H1 (cell line): Measurements from ENCODE around the gene FZD4. TPM values are rescaled to one million over a fixed set of nuclear protein-coding genes. Genes with fewer than 3 reads are reported as not detected.

Source experiments
- CTCF ChIA-PET: fragments of 300-600 bp; sonication (Branson Sonifier 250); formaldehyde crosslinking; loops from one replicate; lab custom pipeline; 2021; ENCODE audit not compliant: partially characterized antibody; lab: Charles Lee
- POLR2A ChIA-PET: fragments of 300-600 bp; sonication (Branson Sonifier 250); formaldehyde crosslinking; loops from one replicate; lab custom pipeline; 2021; ENCODE audit warnings: inconsistent platforms; ENCODE audit not compliant: partially characterized antibody; lab: Charles Lee
- DNase-seq, 2 experiments: peaks; one replicate each; pipeline versions ENCODE4 v3.0.0 to v3.0.0-alpha.2; 2010 to 2022; ENCODE audit warnings: low spot score in 2 of 2, low read depth in 1 of 2, mixed read lengths in 1 of 2
- FAIRE-seq: peaks from 2 replicates; lab custom pipeline; 2011; peaks lifted over from hg19 to GRCh38; lab: Jason Lieb, UNC
- H2AFZ ChIP-seq: 2 replicates; pipeline ENCODE4 v1.8.1; 2012; ENCODE audit warnings: low read length, inconsistent platforms
- H2AK5ac ChIP-seq: 2 replicates; pipeline ENCODE4 v1.6.1; 2013; ENCODE audit warnings: low read depth, low read length
- H2BK120ac ChIP-seq: replicated peaks from 2 replicates; pipeline ENCODE3; 2013; ENCODE audit warnings: low read depth, low read length, inconsistent platforms
- H2BK12ac ChIP-seq: 2 replicates; pipeline ENCODE4 v1.6.1; 2013; ENCODE audit warnings: low read depth, low read length
- H2BK15ac ChIP-seq: 2 replicates; pipeline ENCODE4 v1.6.1; 2013; ENCODE audit warnings: low read length
- H2BK20ac ChIP-seq: 2 replicates; pipeline ENCODE4 v1.6.1; 2013; ENCODE audit warnings: low read length
- H2BK5ac ChIP-seq: 2 replicates; pipeline ENCODE4 v1.6.1; 2013; ENCODE audit warnings: low read depth, low read length
- H3K14ac ChIP-seq: 2 replicates; pipeline ENCODE4 v1.6.1; 2013; ENCODE audit warnings: inconsistent platforms; ENCODE audit not compliant: insufficient read length
- H3K18ac ChIP-seq: 2 replicates; pipeline ENCODE4 v1.6.1; 2013; ENCODE audit warnings: low read length; ENCODE audit errors: extremely low read depth
- H3K23ac ChIP-seq: 2 replicates; pipeline ENCODE4 v1.6.1; 2013; ENCODE audit warnings: inconsistent platforms; ENCODE audit not compliant: insufficient read length
- H3K23me2 ChIP-seq: 2 replicates; pipeline ENCODE4 v1.6.1; 2013; ENCODE audit warnings: low read depth, low read length
- H3K27ac ChIP-seq: 2 replicates; pipeline ENCODE4 v1.6.1; 2011; ENCODE audit warnings: low read depth, low read length, inconsistent platforms
- H3K27me3 ChIP-seq, 4 experiments: replicated peaks in 1 of 4; 1 replicate in 1 of 4; 2 replicates in 3 of 4; pipeline versions ENCODE4 v1.6.1 to v1.8.1; 2011 to 2013; ENCODE audit warnings: low read length in 3 of 4, mild to moderate bottlenecking in 3 of 4, inconsistent platforms in 2 of 4, mixed read lengths in 2 of 4, moderate library complexity in 1 of 4; ENCODE audit not compliant: control insufficient read depth in 3 of 4, insufficient read depth in 3 of 4; ENCODE audit errors: extremely low read depth in 1 of 4
- H3K36me3 ChIP-seq, 4 experiments: 2 replicates each; pipeline versions ENCODE4 v1.6.1 to v1.8.1; 2011 to 2013; ENCODE audit warnings: mild to moderate bottlenecking in 4 of 4, low read length in 3 of 4, moderate library complexity in 2 of 4, control low read depth in 1 of 4, inconsistent platforms in 1 of 4; ENCODE audit not compliant: insufficient read depth in 4 of 4, control insufficient read depth in 2 of 4
- H3K4ac ChIP-seq: replicated peaks from 2 replicates; pipeline ENCODE3; 2013; ENCODE audit warnings: low read length, low read depth, mixed read lengths, inconsistent platforms; ENCODE audit not compliant: insufficient read length
- H3K4me1 ChIP-seq, 4 experiments: replicated peaks in 1 of 4; 1 replicate in 1 of 4; 2 replicates in 3 of 4; pipeline versions ENCODE4 v1.6.1 to v1.8.1; 2011 to 2013; ENCODE audit warnings: low read length in 3 of 4, inconsistent platforms in 2 of 4, mixed read lengths in 1 of 4; ENCODE audit not compliant: insufficient read depth in 4 of 4, control insufficient read depth in 3 of 4
- H3K4me2 ChIP-seq, 2 experiments: 2 replicates each; pipeline versions ENCODE4 v1.6.1 to v1.8.1; 2011 to 2013; ENCODE audit warnings: low read depth in 2 of 2, low read length in 2 of 2, control low read depth in 1 of 2, inconsistent platforms in 1 of 2, mild to moderate bottlenecking in 1 of 2; ENCODE audit not compliant: insufficient read depth in 1 of 2
- H3K4me3 ChIP-seq, 4 experiments: fragments of 200-600, 300-600 bp in 1 of 4; sonication (generic), shearing (Covaris generic), sonication (Bioruptor Twin) in 1 of 4; 2 replicates each; pipeline versions ENCODE4 v1.5.1 to v1.8.1; 2011 to 2016; ENCODE audit warnings: low read length in 4 of 4, low read depth in 3 of 4, control low read depth in 2 of 4, inconsistent platforms in 2 of 4, mild to moderate bottlenecking in 2 of 4, mixed read lengths in 1 of 4, moderate library complexity in 1 of 4; ENCODE audit not compliant: insufficient read depth in 2 of 4; ENCODE audit errors: extremely low read depth in 1 of 4
- H3K56ac ChIP-seq: replicated peaks from 2 replicates; pipeline ENCODE3; 2013; ENCODE audit warnings: low read depth, mild to moderate bottlenecking, mixed read lengths, low read length, inconsistent platforms; ENCODE audit not compliant: insufficient read length
- H3K79me1 ChIP-seq: 2 replicates; pipeline ENCODE4 v1.6.1; 2013; ENCODE audit warnings: low read depth, low read length, control low read depth
- H3K79me2 ChIP-seq, 2 experiments: 2 replicates each; pipeline versions ENCODE4 v1.6.1 to v1.8.1; 2012 to 2013; ENCODE audit warnings: low read length in 2 of 2, mild to moderate bottlenecking in 2 of 2, inconsistent platforms in 1 of 2; ENCODE audit not compliant: insufficient read depth in 2 of 2, control insufficient read depth in 1 of 2
- H3K9ac ChIP-seq, 4 experiments: replicated peaks in 1 of 4; 1 replicate in 1 of 4; 2 replicates in 3 of 4; pipeline versions ENCODE4 v1.6.1 to v1.8.1; 2011 to 2013; ENCODE audit warnings: low read depth in 3 of 4, low read length in 3 of 4, control low read depth in 2 of 4, mild to moderate bottlenecking in 2 of 4, moderate library complexity in 2 of 4, inconsistent platforms in 1 of 4; ENCODE audit errors: extremely low read depth in 1 of 4
- H3K9me3 ChIP-seq, 2 experiments: 2 replicates each; pipeline versions ENCODE4 v1.6.1 to v1.8.1; 2012 to 2013; ENCODE audit warnings: mild to moderate bottlenecking in 2 of 2, moderate library complexity in 2 of 2, control low read depth in 1 of 2, inconsistent platforms in 1 of 2, low read depth in 1 of 2, low read length in 1 of 2, mixed read lengths in 1 of 2; ENCODE audit not compliant: insufficient read depth in 2 of 2
- H4K20me1 ChIP-seq, 2 experiments: replicated peaks in 1 of 2; 2 replicates each; pipeline versions ENCODE3 to v1.8.1; 2011 to 2013; ENCODE audit warnings: inconsistent platforms in 2 of 2, low read length in 2 of 2, mild to moderate bottlenecking in 1 of 2; ENCODE audit not compliant: insufficient read depth in 2 of 2, control insufficient read depth in 1 of 2
- H4K5ac ChIP-seq: 2 replicates; pipeline ENCODE4 v1.6.1; 2013; ENCODE audit warnings: low read length, low read depth, mixed read lengths, inconsistent platforms; ENCODE audit not compliant: insufficient read length
- H4K8ac ChIP-seq: 2 replicates; pipeline ENCODE4 v1.8.0; 2013; ENCODE audit warnings: mild to moderate bottlenecking, moderate library complexity, low read length, inconsistent platforms; ENCODE audit not compliant: insufficient read depth; ENCODE audit errors: extremely low read depth
- H4K91ac ChIP-seq: replicated peaks from 2 replicates; pipeline ENCODE3; 2013; ENCODE audit warnings: low read length, mixed read lengths, inconsistent platforms; ENCODE audit not compliant: insufficient read length
- CTBP2 ChIP-seq: IDR thresholded peaks from 2 replicates; pipeline ENCODE4 v1.7.0; 2011; ENCODE audit warnings: borderline replicate concordance, mild to moderate bottlenecking, moderate library complexity, mixed read lengths, low read length; ENCODE audit not compliant: insufficient read depth, insufficient read length
- EGR1 ChIP-seq: IDR thresholded peaks from 2 replicates; pipeline ENCODE4 v1.6.1; 2011; ENCODE audit warnings: low read depth, low read length, borderline replicate concordance
- EZH2 ChIP-seq: fragments of 200-600 bp; sonication (generic); IDR thresholded peaks from 2 replicates; pipeline ENCODE4 v1.7.1; 2012; ENCODE audit warnings: low read depth, mild to moderate bottlenecking, moderate library complexity, low read length, inconsistent platforms; ENCODE audit not compliant: severe bottlenecking
- GABPA ChIP-seq: IDR thresholded peaks from 2 replicates; pipeline ENCODE4 v1.6.1; 2011; ENCODE audit warnings: mild to moderate bottlenecking, low read length, moderate library complexity, borderline replicate concordance; ENCODE audit not compliant: insufficient read depth
- HDAC6 ChIP-seq: IDR thresholded peaks from one replicate; pipeline ENCODE4 v1.7.1; 2012; ENCODE audit warnings: low read depth, mild to moderate bottlenecking, inconsistent platforms, low read length, moderate library complexity
- JUN ChIP-seq: IDR thresholded peaks from 2 replicates; pipeline ENCODE4 v1.6.1; 2011; ENCODE audit warnings: low read depth, mild to moderate bottlenecking, improper control_type of control experiment, low read length
- PHF8 ChIP-seq: fragments of 200-600 bp; sonication (generic); conservative IDR thresholded peaks from 2 replicates; pipeline ENCODE4 v1.7.1; 2012; ENCODE audit warnings: low read depth, mild to moderate bottlenecking, inconsistent platforms, low read length, moderate library complexity
- POU5F1 ChIP-seq: IDR thresholded peaks from 2 replicates; pipeline ENCODE4 v1.6.1; 2011; ENCODE audit warnings: low read depth, mild to moderate bottlenecking, low read length, moderate library complexity
- SAP30 ChIP-seq: fragments of 300-600 bp; sonication (generic); IDR thresholded peaks from 2 replicates; pipeline ENCODE4 v1.7.1; 2012; ENCODE audit warnings: low read length, moderate library complexity, mild to moderate bottlenecking, inconsistent platforms; ENCODE audit not compliant: insufficient read depth, insufficient replicate concordance
- SIN3A ChIP-seq, 2 experiments: IDR thresholded peaks in 1 of 2; conservative IDR thresholded peaks in 1 of 2; 2 replicates each; pipeline ENCODE4 v1.6.1; 2011 to 2012; ENCODE audit warnings: low read length in 2 of 2, improper control_type of control experiment in 1 of 2, low read depth in 1 of 2, mild to moderate bottlenecking in 1 of 2
- TAF7 ChIP-seq: optimal IDR thresholded peaks from 2 replicates; pipeline ENCODE3; 2011; ENCODE audit warnings: low read depth, mild to moderate bottlenecking, inconsistent platforms, low read length, moderate library complexity, borderline replicate concordance
- YY1 ChIP-seq: IDR thresholded peaks from 2 replicates; pipeline ENCODE4 v1.6.1; 2011; ENCODE audit warnings: low read depth, mild to moderate bottlenecking, low read length
- WGBS, 2 experiments: shearing (Covaris generic) in 1 of 2; methylation state at CpG; one replicate each; pipeline versions ENCODE4 v1.1.6 to v1.1.7; 2013 to 2015; ENCODE audit warnings: low lambda C conversion rate in 2 of 2, mixed read lengths in 2 of 2, inconsistent platforms in 1 of 2, low coverage in 1 of 2, missing lambda C conversion rate in 1 of 2; ENCODE audit not compliant: insufficient replicate concordance in 2 of 2, insufficient coverage in 1 of 2, insufficient read length in 1 of 2; ENCODE audit errors: extremely low coverage in 1 of 2, missing lambda C conversion rate in 1 of 2; 5-methylcytosine and 5-hydroxymethylcytosine counted together
- polyA plus RNA-seq, 7 experiments: library from polyadenylated mRNA; depleted of rRNA in 3 of 7; stranded (reverse) in 5 of 7; unstranded in 2 of 7; fragments of >200 nt in 5 of 7; fragments of 200-250 nt in 2 of 7; gene quantifications; 1 replicate in 5 of 7; 2 replicates in 1 of 7; 4 replicates in 1 of 7; pipeline versions ENCODE4 v1.2.1 to v1.2.3, GENCODE V29; 2011 to 2013; ENCODE audit warnings: missing spikeins in 2 of 7, mixed read lengths in 2 of 7
- total RNA-seq: library from RNA; stranded (reverse); fragmentation: NEBNext Ultra II Directional; extraction: Animal tissue kit (Norgen Biotek cat#: 25700); gene quantifications from 2 replicates; pipeline ENCODE4 v1.2.1, GENCODE V29; 2021
- TF ChIP-seq, protein P1 (sequence below): IDR thresholded peaks from 2 replicates; pipeline ENCODE4 v1.6.1; 2011; ENCODE audit warnings: low read depth, mild to moderate bottlenecking, low read length; ENCODE audit not compliant: insufficient read depth

The FZD4 gene
- total and polyA plus RNA-seq, 2 of the 8 experiments (the other 6 are each of a cell fraction or from before 2014, with no cell fraction given): 3.1 to 7.1 TPM

DNA sequence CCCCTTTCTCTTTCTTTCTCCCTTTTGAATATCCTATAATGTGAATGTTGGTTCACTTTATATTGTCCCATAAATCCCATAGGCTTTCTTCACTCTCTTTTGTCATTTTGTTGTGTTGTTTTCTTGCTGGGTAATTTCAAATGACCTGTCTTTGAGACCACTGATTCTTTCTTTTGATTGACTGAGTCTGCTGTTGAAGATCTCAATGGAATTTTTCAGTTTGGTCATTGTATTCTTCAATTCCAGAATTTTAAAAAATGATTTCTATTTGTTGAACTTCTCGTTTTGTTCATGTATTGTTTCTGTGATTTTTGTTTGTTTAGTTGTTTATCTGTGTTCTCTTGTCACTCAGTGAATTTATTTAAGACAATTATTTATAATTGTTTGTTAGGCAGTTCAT, 17.5 kb upstream of the FZD4 start:
- Histone ChIP-seq H3K18ac (no peak overlapping the region), H3K4me1 (peaks cover 0 to 2% (median 0%) of the 10 kb centered on the region in 4 experiments; a peak in 2 of 7 replicates), H3K56ac (no peak overlapping the region), H3K4me2 (no peak overlapping the region), H3K4ac (no peak overlapping the region), H3K9me3 (no peaks in the 10 kb centered on the region), H2BK5ac (no peak overlapping the region), H3K36me3 (no peaks in the 10 kb centered on the region), H4K8ac (no peak overlapping the region), H2BK20ac (no peak overlapping the region), H2AFZ (no peak overlapping the region), H2BK12ac (no peak overlapping the region), H3K4me3 (no peak overlapping the region), H3K27ac (no peak overlapping the region), H4K20me1 (no peaks in the 10 kb centered on the region), H3K79me2 (no peaks in the 10 kb centered on the region), H2BK120ac (no peak overlapping the region), H2BK15ac (no peak overlapping the region), H3K23me2 (no peaks in the 10 kb centered on the region), H3K9ac (no peak overlapping the region), H3K27me3 (no peaks in the 10 kb centered on the region), H2AK5ac (no peak overlapping the region), H4K5ac (no peak overlapping the region), H3K79me1 (no peaks in the 10 kb centered on the region), H3K14ac (no peak overlapping the region), H3K23ac (no peak overlapping the region), H4K91ac (no peak overlapping the region)
- DNase-seq (no peak), FAIRE-seq (no peak)
- WGBS, 2 experiments: 73% methylated on average over 1 of the region's 1 CpG; no CpG with 5 or more reads in 1 of the 2 experiments
- ChIA-PET CTCF (no interaction called here), POLR2A (no interaction called here)
- TF ChIP-seq YY1 (no peak), GABPA (no peak), EZH2 (no peak), JUN (no peak), TAF7 (no peak), CTBP2 (no peak), POU5F1 (no peak), EGR1 (no peak), HDAC6 (no peak), PHF8 (no peak), SIN3A (conservative IDR thresholded peaks at IDR 0.05 in 1 of 2, IDR thresholded peaks at IDR 0.05 in 1 of 2; ENCODE audit: low read depth in 1 of 2, low read length in 2 of 2) (no peak), SAP30 (no peak)
- TF ChIP-seq, protein P1, sequence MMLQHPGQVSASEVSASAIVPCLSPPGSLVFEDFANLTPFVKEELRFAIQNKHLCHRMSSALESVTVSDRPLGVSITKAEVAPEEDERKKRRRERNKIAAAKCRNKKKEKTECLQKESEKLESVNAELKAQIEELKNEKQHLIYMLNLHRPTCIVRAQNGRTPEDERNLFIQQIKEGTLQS: no peak
